Measurements from ENCODE around the gene IREB2.
"Not testable (repeated sequence)": the region's sequence is repeated elsewhere in the genome, so short reads cannot be mapped to it uniquely, and the experiment has no call there.

Gene IREB2

GRCh38 chr15:78481917-78482316, 43.9 kb downstream of the IREB2 start:
- DNase-seq (ENCODE audit: low read depth in 2 of 2), result no peak

- DNase-seq (ENCODE audit: low read depth in 2 of 2), result peak; percentile 40 to 46
Measured at GRCh38 chr15:78492872-78493271, 54.9 kb downstream of the IREB2 start.

- no peak for DNase-seq (ENCODE audit: low read depth in 2 of 2)
Measured at GRCh38 chr15:78501857-78502256, 63.8 kb downstream of the IREB2 start.

GRCh38 chr15:78502641-78503040, 64.6 kb downstream of the IREB2 start:
- no peak for DNase-seq (ENCODE audit: low read depth in 2 of 2)

GRCh38 chr15:78506971-78507830, 69.2 kb downstream of the IREB2 start, which contains the start of gene HYKK:
HYKK (plus strand) TSS chr15:78507577; CDS start chr15:78513089, 5,512 bp downstream.
- peak; percentile 89 to 91 for DNase-seq (ENCODE audit: low read depth in 2 of 2)

GRCh38 chr15:78507831-78508160, 69.8 kb downstream of the IREB2 start:
- no peak for DNase-seq (ENCODE audit: low read depth in 2 of 2)

GRCh38 chr15:78508272-78508671, 70.3 kb downstream of the IREB2 start:
- no peak for DNase-seq (ENCODE audit: low read depth in 2 of 2)

GRCh38 chr15:78509726-78510312, 71.8 kb downstream of the IREB2 start:
- DNase-seq (ENCODE audit: low read depth in 2 of 2), result no peak

- DNase-seq (ENCODE audit: low read depth in 2 of 2), result not testable (repeated sequence)
Measured at GRCh38 chr15:78520035-78520434, 82.0 kb downstream of the IREB2 start.

GRCh38 chr15:78524230-78524629, 86.2 kb downstream of the IREB2 start:
- no peak for DNase-seq (ENCODE audit: low read depth in 2 of 2)

GRCh38 chr15:78527325-78527724, 89.3 kb downstream of the IREB2 start:
- DNase-seq (ENCODE audit: low read depth in 2 of 2), result no peak

GRCh38 chr15:78533331-78533730, 95.3 kb downstream of the IREB2 start:
- DNase-seq (ENCODE audit: low read depth in 2 of 2), result no peak

- no peak for DNase-seq (ENCODE audit: low read depth in 2 of 2)
Measured at GRCh38 chr15:78536134-78536533, 98.1 kb downstream of the IREB2 start.

GRCh38 chr15:78537266-78537905, 99.4 kb downstream of the IREB2 start:
- no peak for DNase-seq (ENCODE audit: low read depth in 2 of 2)

- DNase-seq (ENCODE audit: low read depth in 2 of 2), result no peak
Measured at GRCh38 chr15:78538358-78538757, 100.3 kb downstream of the IREB2 start.

GRCh38 chr15:78539464-78540140, 101.6 kb downstream of the IREB2 start:
- DNase-seq (ENCODE audit: low read depth in 2 of 2), result not testable (repeated sequence)

GRCh38 chr15:78540141-78540870, 102.3 kb downstream of the IREB2 start, which contains the start of gene PSMA4:
PSMA4 (plus strand) TSS chr15:78540444; CDS start chr15:78541928, 1,484 bp downstream.
- peak; percentile 50 to 52 for DNase-seq (ENCODE audit: low read depth in 2 of 2)

GRCh38 chr15:78540871-78541743, 103.1 kb downstream of the IREB2 start:
- no peak for DNase-seq (ENCODE audit: low read depth in 2 of 2)

- no peak for DNase-seq (ENCODE audit: low read depth in 2 of 2)
Measured at GRCh38 chr15:78541744-78542034, 103.7 kb downstream of the IREB2 start.

GRCh38 chr15:78542647-78543046, 104.6 kb downstream of the IREB2 start:
- no peak for DNase-seq (ENCODE audit: low read depth in 2 of 2)

- DNase-seq (ENCODE audit: low read depth in 2 of 2), result no peak
Measured at GRCh38 chr15:78550194-78550593, 112.2 kb downstream of the IREB2 start.

All from fibroblast of skin of left biceps (primary cell).